ENCODE data around the gene SLC45A3.

SLC45A3 gene

GRCh38 chr1:205699416-205699815, 19.1 kb upstream of the SLC45A3 start:
- peak overlapping the region; percentile 100 for H3K27ac ChIP-seq
- TF ChIP-seq CTCF (conservative IDR thresholded peaks at IDR 0.05), result no peak
- no peak for TF ChIP-seq ZFX (IDR thresholded peaks at IDR 0.05)

GRCh38 chr1:205698921-205699320, 18.6 kb upstream of the SLC45A3 start:
- no peak for TF ChIP-seq CTCF (conservative IDR thresholded peaks at IDR 0.05)
- no peak for TF ChIP-seq ZFX (IDR thresholded peaks at IDR 0.05)
- peak overlapping the region; percentile 100 for H3K27ac ChIP-seq

- H3K27ac ChIP-seq, result peak overlapping the region; percentile 9; the same call in 1 of the 2 replicates
- TF ChIP-seq ZFX (IDR thresholded peaks at IDR 0.05) (no peak), CTCF (conservative IDR thresholded peaks at IDR 0.05) (no peak)
Measured at GRCh38 chr1:205693421-205693991, 13.2 kb upstream of the SLC45A3 start.

GRCh38 chr1:205692423-205692822, 12.1 kb upstream of the SLC45A3 start:
- no peak overlapping the region for H3K27ac ChIP-seq
- TF ChIP-seq CTCF (conservative IDR thresholded peaks at IDR 0.05), result no peak

- H3K27ac ChIP-seq, result no peak overlapping the region
- TF ChIP-seq ZFX (IDR thresholded peaks at IDR 0.05) (no peak), CTCF (conservative IDR thresholded peaks at IDR 0.05) (no peak)
Measured at GRCh38 chr1:205690122-205690756, 9.9 kb upstream of the SLC45A3 start.

GRCh38 chr1:205689479-205689878, 9.2 kb upstream of the SLC45A3 start:
- H3K27ac ChIP-seq, result no peak overlapping the region
- no peak for TF ChIP-seq CTCF (conservative IDR thresholded peaks at IDR 0.05)
- TF ChIP-seq ZFX (IDR thresholded peaks at IDR 0.05), result no peak

- no peak overlapping the region for H3K27ac ChIP-seq
- TF ChIP-seq ZFX (IDR thresholded peaks at IDR 0.05) (no peak), CTCF (conservative IDR thresholded peaks at IDR 0.05) (no peak)
Measured at GRCh38 chr1:205688171-205689080, 8.1 kb upstream of the SLC45A3 start.

Data from C4-2B (cell line).